Stimulated activated CD8-positive, alpha-beta memory T cell treated with anti-CD3 and anti-CD28 coated beads, Interleukin-4, amount 100 ng/mL, for 24 hours (primary cell): ENCODE results near the gene NAA50.

Source experiments
- DNase-seq: peaks from one replicate; pipeline ENCODE4 v3.0.0-alpha.2; 2020; ENCODE audit warnings: low read depth

Gene NAA50

DNA sequence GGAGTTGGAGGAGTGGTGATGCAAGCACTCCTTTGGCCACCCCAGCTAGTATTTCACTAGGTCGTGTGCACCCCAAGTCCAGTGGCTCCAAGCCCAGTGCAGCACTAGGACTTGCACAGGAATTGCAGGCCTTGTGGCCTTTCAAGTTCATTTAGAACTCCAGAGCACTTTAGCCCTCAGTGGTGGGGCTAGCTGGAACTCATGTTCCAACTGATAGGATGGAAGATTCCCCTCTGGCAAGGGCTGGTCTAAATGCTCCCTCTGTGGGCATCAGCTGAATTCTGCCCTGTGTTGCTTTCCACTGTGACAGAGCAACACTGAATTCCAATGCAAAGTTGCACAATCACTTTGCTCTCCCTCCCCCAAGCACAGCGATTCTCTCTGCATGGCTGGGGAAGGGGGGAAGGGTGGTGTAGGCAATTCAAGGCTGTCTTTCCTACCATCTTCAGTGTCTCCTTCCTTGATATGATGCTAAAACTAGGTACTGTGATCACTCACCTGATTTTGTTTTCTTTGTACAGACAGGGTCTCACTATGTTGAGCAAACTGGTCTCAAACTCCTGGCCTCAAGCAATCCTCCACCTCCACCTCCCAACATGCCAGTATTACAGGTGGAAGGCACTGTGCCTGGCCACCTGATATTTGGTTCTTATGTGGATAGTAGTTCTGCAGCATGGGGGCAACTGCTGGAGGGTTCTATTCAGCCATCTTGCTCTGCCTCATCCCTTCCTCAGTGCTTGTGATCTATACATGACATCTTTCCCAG lies 59.9 kb downstream of the NAA50 start:
- DNase-seq, result no peak

GRCh38 chr3:113685124-113685523 lies 60.9 kb downstream of the NAA50 start:
- DNase-seq, result no peak

DNA sequence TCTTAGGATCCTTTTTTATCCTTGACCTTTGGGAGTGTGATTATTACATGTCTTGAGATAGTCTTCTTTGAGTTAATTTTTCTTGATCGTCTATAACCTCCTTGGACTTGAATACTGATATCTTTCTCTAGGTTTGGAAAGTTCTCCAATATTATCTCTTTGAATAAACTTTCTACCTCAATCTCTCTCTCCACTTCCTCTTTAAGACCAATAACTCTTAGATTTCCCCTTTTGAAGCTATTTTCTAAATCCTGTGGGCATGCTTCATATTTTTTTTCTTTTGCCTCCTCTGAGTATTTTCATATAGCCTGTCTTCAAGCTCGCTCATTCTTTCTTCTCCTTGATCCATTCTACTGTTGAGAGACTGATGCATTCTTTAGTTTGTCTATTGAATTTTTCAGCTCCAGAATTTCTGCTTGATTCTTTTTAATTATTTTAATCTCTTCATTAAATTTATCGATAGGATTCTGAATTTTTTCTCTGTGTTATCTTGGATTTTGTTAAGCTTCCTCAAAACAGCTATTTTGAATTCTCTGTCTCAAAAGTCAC lies 61.7 kb downstream of the NAA50 start:
- no peak for DNase-seq

DNA sequence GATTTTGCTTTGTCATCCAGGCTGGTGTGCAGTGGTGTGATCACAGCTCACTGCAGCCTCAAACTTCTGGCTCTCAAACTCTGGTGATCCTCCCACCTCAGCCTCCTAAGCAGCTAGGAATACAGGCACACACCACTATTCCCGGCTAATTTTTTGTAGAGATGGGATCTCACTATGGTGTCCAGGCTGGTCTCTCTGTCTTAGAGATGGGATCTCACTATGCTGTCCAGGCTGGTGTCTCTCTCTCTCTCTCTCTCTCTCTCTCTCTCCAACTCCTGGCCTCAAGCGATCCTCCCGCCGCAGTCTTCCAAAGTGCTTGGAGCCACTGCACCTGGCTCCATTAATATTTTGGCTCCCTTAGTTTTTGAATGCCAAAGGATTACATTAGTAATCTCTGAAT lies 67.3 kb downstream of the NAA50 start:
- no peak for DNase-seq

GRCh38 chr3:113677737-113678136 lies 68.3 kb downstream of the NAA50 start:
- DNase-seq, result no peak

GRCh38 chr3:113676261-113676660 lies 69.8 kb downstream of the NAA50 start:
- DNase-seq, result no peak

DNA sequence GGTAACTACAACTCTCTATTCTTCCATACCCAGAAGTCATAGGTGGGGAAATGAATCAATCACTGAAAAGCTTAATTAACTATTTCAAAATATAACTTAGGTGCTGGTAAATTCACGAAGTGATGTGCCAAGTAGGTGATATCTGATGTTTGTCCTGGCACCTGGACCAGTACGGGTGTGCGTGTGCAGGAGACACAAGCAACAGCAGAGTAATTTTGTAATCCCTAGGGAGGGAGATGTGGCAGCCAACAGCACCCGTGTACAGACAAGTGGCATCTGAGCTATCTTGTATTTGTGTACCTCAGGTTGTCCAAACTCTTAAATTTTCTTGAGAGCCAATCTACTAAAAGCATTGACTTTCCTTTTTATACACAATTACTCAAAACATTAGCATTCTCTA lies 72.5 kb downstream of the NAA50 start:
- no peak for DNase-seq

DNA sequence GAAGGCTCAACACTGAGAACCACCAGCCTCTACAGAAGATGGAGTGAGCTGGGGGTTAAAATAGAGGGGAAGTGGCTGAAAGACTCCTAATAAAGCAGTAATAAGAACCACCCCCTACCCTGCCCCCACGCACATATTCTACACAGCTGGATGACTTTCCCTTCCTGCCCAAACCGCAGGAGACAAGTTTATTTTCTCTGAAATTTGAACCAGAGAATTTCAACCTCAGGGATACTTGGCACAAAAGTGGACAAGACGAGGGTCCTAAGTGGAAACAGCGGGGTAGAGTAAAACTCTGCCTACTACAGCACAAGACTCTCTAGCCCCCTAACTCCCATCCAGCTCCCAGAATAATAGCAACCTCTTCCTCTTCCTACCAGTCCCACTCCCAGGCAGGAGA lies 78.0 kb downstream of the NAA50 start:
- DNase-seq, result no peak
